Measurements from ENCODE around the gene PGAP3.

DNA sequence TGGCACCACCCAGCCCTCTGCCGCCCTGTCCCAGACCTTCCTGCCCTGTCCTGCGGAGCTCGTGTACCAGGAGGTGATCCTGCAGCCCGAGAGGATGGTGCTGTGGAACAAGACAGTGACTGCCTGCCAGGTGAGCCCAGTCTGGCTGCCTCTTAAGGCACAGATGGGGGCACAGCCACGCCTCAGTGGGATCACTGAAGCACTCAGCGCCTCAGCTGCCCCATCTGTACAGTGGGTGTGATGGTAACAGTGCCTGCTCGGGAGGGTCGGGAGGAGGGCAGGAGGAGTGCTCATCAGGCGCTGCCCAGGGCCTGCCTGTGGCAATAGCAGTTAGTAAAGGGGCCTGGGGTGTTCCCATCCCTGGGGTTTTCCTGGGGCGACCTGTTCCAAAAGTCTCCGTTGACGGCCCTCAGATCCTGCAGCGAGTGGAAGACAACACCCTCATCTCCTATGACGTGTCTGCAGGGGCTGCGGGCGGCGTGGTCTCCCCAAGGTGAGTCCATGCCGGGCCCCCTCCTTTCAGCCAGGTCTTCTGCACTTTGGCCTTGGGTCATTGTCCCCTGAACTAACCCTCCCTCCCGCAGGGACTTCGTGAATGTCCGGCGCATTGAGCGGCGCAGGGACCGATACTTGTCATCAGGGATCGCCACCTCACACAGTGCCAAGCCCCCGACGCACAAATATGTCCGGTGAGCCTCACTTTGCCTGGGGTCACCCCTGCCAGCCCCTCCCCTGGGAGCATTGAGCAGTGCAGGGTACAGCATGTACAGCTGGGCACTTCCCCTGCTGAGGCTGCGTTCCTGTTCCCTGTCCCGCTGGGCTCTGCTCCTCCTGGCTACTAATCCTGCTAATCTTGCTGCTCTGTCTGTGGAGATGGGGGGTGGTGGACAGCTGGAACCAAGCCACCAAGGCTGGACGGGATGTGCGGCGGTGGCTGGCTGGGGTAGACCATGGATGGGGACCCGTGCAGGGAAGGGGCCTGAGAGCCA is 27.2 kb downstream of the PGAP3 start:
- no peak for TF ChIP-seq CTCF (conservative IDR thresholded peaks at IDR 0.05; ENCODE audit: low read depth, low read length)
- no peak for TF ChIP-seq EZH2 (IDR thresholded peaks at IDR 0.05; ENCODE audit: low read length, unreplicated experiment)
- no peak for TF ChIP-seq EZH2phosphoT487 (IDR thresholded peaks at IDR 0.05; ENCODE audit: borderline replicate concordance, low read length)

Data from PC-3 (cell line).